22Rv1 (cell line): ENCODE results near the gene MROH2A.

Experiments used
- CTCF ChIP-seq: fragments of 450-650 bp; IDR thresholded peaks from 2 replicates; pipeline ENCODE4 v1.5.1; 2017; ENCODE audit warnings: mild to moderate bottlenecking
- ZFX ChIP-seq: fragments of 450-650 bp; IDR thresholded peaks from 2 replicates; pipeline ENCODE4 v1.6.1; 2017; ENCODE audit warnings: antibody characterized with exemption, borderline replicate concordance

DNA sequence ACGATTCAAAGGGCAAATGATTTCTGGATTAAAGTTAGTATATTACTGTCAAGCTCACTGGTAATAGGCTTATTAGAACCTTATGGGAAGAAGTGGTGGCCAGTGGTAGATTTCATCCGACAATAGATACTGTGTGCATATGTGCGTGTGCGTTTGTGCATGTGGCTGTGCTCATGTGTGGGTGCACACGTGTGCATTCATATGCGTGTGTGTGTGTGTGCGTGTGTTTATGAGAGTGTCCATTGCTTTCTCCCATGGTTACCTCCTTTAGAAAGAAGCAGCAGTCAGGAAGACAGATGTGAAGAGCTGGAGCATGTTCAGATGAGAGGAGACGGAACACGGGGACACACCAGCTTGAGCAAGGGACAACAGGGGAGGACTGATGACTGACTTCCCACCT, 8.9 kb upstream of the MROH2A start:
- TF ChIP-seq CTCF (no peak), ZFX (no peak)
